HFF-Myc (cell line): ENCODE results near the gene ARRDC4.

Source experiments
- DNase-seq: peaks from one replicate; pipeline ENCODE4 v3.0.0-alpha.2; 2011; ENCODE audit warnings: low read depth; ENCODE audit errors: extremely low read depth
- H3K4me3 ChIP-seq: replicated peaks from 2 replicates; pipeline ENCODE4 v1.5.1; 2011; ENCODE audit warnings: low read depth, mild to moderate bottlenecking, control low read depth, low read length
- CTCF ChIP-seq: IDR thresholded peaks from 2 replicates; pipeline ENCODE4 v1.5.1; 2012; ENCODE audit warnings: mild to moderate bottlenecking, low read depth, low read length, control low read depth; ENCODE audit errors: missing control alignments

The ARRDC4 gene

GRCh38 chr15:98001663-98002194 is 41.2 kb downstream of the ARRDC4 start:
- no peak overlapping the region for H3K4me3 ChIP-seq
- no peak for DNase-seq
- no peak for TF ChIP-seq CTCF

- TF ChIP-seq CTCF, result no peak
- no peak overlapping the region for H3K4me3 ChIP-seq
- no peak for DNase-seq
Measured at GRCh38 chr15:98002419-98002818, 41.9 kb downstream of the ARRDC4 start.

GRCh38 chr15:98002866-98003265 is 42.4 kb downstream of the ARRDC4 start:
- H3K4me3 ChIP-seq, result no peak overlapping the region
- DNase-seq, result no peak
- TF ChIP-seq CTCF, result no peak

GRCh38 chr15:98003518-98003917 is 43.0 kb downstream of the ARRDC4 start:
- H3K4me3 ChIP-seq, result no peak overlapping the region
- TF ChIP-seq CTCF, result no peak
- DNase-seq, result no peak

- no peak for DNase-seq
- TF ChIP-seq CTCF, result no peak
- no peak overlapping the region for H3K4me3 ChIP-seq
Measured at GRCh38 chr15:98003996-98004395, 43.5 kb downstream of the ARRDC4 start.

GRCh38 chr15:98005659-98006058 is 45.2 kb downstream of the ARRDC4 start:
- no peak for TF ChIP-seq CTCF
- no peak overlapping the region for H3K4me3 ChIP-seq

GRCh38 chr15:98009169-98009568 is 48.7 kb downstream of the ARRDC4 start:
- H3K4me3 ChIP-seq, result no peak overlapping the region
- DNase-seq, result no peak
- TF ChIP-seq CTCF, result no peak

More at GRCh38 chr15:98005659-98006058, 45.2 kb downstream of the ARRDC4 start:
- DNase-seq, result no peak
